Coronary artery (tissue), 2 donors: ENCODE measurements around the gene SRSF1.

ENCODE experiments used
- DNase-seq: peaks from one replicate; pipeline ENCODE4 v3.0.0-alpha.2; 2017; ENCODE audit warnings: low spot score
- H3K27ac ChIP-seq, 2 donors: fragments of 200-600 bp; sonication (generic); one replicate each; pipeline ENCODE4 v1.5.1; 2016 to 2019
- H3K4me3 ChIP-seq: fragments of 200-600 bp; sonication (generic); 2 replicates; pipeline ENCODE4 v1.5.1; 2016; ENCODE audit warnings: mild to moderate bottlenecking, moderate library complexity
- CTCF ChIP-seq: fragments of 200-600 bp; sonication (generic); IDR thresholded peaks from one replicate; pipeline ENCODE4 v1.5.1; 2019; ENCODE audit warnings: antibody characterized with exemption

Gene SRSF1

GRCh38 chr17:58002973-58003372, 4.1 kb downstream of the SRSF1 start:
- Histone ChIP-seq H3K27ac (no peak overlapping the region), H3K4me3 (no peak overlapping the region)
- no peak for TF ChIP-seq CTCF
- no peak for DNase-seq

- H3K27ac ChIP-seq = no peak overlapping the region
- H3K4me3 ChIP-seq = no peak overlapping the region
- DNase-seq = no peak
- no peak for TF ChIP-seq CTCF
These were observed 4.7 kb downstream of the SRSF1 start for GRCh38 chr17:58002154-58002948.

- no peak overlapping the region for H3K4me3 ChIP-seq
- H3K27ac ChIP-seq = no peak overlapping the region
- TF ChIP-seq CTCF = no peak
- DNase-seq = no peak
These were observed 5.5 kb downstream of the SRSF1 start for GRCh38 chr17:58001461-58002124.

GRCh38 chr17:57999496-58000017, 7.5 kb downstream of the SRSF1 start:
- DNase-seq = no peak
- Histone ChIP-seq H3K4me3 (no peak overlapping the region), H3K27ac (no peak overlapping the region)
- peak; percentile 63 for TF ChIP-seq CTCF

- no peak for DNase-seq
- Histone ChIP-seq H3K27ac (no peak overlapping the region), H3K4me3 (no peak overlapping the region)
- no peak for TF ChIP-seq CTCF
These were observed 8.0 kb downstream of the SRSF1 start for GRCh38 chr17:57999010-57999495.

GRCh38 chr17:57997085-57997809, 9.8 kb downstream of the SRSF1 start:
- no peak for TF ChIP-seq CTCF
- H3K4me3 ChIP-seq = no peak overlapping the region
- DNase-seq = no peak
- no peak overlapping the region for H3K27ac ChIP-seq
